G401 (cell line): ENCODE measurements around the gene DAB1. TPM values are rescaled to one million over a fixed set of nuclear protein-coding genes. Genes with fewer than 3 reads are reported as not detected.

Experiments
- DNase-seq: peaks from one replicate; pipeline ENCODE4 v3.0.0-alpha.2; 2015; ENCODE audit warnings: low spot score
- in situ Hi-C: cut with HindIII; loops from 2 replicates; pipeline ENCODE4 v1.10.0; 2016; ENCODE audit warnings: low sequenced_read_pairs, mixed read lengths
- total RNA-seq: library from RNA; depleted of rRNA; stranded (reverse); fragments of >200 nt; shearing (Covaris generic); gene quantifications from 2 replicates; pipeline ENCODE4 v1.2.3, GENCODE V29; 2014

The DAB1 gene
- total RNA-seq, 1 experiment from 2014 or later, result not detected

DNA sequence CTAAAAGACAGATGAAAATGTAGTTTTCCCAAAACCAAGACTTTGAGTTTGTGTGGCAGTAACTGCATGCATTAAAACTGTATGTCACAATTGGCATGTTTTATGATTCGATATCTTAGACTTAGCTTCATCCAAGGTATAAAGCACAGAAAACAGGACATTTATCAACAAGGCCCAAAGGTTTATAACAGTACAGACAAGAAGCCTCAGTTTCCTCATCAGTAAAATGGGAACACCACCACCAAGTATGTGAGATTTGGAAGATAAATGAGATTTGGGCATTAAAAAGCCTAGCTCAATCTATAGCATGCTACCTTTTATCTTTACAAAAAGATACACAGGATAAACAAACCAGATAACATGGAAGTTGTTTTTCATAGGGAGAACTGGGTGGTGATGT is 128.5 kb downstream of the DAB1 start:
- in situ Hi-C loops, result no loop called here
- DNase-seq, result no peak

DNA sequence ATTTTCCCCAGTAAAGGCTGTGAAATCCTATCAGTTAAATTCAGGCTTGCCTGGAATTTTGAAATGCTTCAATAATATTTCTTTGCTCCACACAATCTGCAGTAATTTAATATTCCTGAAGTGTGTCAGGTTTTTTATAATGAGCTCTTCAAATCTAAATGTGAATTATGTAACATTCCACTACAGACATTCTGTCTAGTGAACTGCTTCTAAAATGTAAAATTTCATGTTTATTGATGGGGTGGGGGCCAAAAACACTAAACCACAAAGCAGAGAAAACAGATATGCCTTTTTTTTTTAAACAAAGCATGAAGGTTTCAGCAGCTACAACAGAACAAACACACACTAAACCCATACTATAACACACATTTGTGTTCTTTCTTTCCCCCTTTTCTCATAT is 129.7 kb downstream of the DAB1 start:
- in situ Hi-C loops, result no loop called here
- no peak for DNase-seq

GRCh38 chr1:57293214-57293613 is 130.6 kb downstream of the DAB1 start:
- DNase-seq, result no peak
- in situ Hi-C loops, result no loop called here

DNA sequence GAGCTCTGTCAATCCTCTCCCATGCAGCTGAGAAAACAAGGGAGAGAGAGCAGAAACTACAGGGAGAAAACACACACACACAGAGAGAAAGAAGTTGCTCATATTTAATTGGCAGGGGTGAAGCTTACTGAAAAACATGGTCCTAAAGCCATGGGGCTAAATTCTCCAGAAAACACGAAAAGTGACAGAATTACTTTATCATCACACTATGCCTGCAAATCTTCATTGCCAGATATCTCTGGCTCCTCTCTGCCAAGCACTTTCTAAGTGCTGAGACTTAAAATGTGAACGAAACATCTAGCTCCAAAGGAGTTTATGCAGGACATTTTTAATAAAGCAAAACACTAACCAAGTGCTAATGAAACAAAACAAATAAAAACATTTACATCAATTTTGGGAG is 134.1 kb downstream of the DAB1 start:
- in situ Hi-C loops, result no loop called here
- DNase-seq, result no peak

DNA sequence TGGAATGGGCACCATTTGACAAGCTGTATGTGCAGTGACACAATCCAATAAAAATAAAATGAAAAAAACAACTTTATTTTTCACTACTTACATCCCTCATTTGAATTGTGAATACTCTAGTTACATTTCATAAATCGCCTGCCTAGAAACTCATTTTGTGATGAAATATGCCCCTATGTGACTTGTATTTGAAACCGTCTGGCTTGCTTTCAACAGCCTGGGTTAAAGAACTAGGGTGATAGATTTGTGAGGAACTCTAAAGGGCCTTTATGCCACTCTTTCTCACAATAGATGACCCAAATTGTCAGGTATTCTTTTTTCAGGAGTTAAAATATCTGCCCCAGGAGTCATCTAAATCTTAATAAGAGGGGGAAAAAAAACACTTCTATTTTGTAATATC is 137.9 kb downstream of the DAB1 start:
- DNase-seq, result no peak
- in situ Hi-C loops, result no loop called here

- DNase-seq, result no peak
- in situ Hi-C loops, result no loop called here
Measured at GRCh38 chr1:57282411-57282810, 141.4 kb downstream of the DAB1 start.

GRCh38 chr1:57281324-57281723 is 142.5 kb downstream of the DAB1 start:
- DNase-seq, result no peak
- in situ Hi-C loops, result no loop called here

DNA sequence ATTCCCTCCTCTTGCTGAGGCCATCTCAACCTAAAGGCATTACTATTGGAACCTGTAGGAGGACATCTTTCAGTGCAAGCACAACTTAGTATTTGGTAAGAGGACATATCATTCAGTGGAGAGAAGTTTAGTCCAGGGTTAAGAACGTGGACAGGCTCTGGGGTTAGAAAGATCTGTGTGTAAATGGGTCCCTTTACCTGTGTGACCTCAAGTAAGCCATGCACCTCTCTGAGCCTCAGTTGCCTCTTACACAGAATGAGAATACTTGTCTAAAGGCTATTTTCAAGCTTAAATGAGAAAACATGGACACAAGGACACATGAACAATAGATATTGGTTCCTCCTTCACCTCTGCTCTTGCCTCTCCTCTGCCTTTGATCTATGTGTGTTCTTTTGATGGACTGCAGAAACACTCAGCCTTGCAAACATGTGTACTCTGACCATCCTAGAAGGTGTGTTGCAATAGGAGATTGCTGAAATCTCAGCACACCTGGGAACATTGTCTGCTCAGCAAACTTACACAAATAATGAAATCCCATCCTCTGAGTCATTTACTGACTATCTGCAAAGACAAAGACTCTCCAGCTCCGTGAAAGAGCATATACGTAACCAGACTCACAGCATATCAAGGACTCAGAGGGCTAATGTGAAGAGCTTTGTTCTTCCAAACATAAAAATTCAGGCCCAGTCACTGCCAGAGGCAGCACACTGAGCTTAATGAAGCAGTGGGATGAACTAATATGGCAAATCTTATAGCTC is 143.8 kb downstream of the DAB1 start:
- DNase-seq, result no peak
- in situ Hi-C loops, result no loop called here

DNA sequence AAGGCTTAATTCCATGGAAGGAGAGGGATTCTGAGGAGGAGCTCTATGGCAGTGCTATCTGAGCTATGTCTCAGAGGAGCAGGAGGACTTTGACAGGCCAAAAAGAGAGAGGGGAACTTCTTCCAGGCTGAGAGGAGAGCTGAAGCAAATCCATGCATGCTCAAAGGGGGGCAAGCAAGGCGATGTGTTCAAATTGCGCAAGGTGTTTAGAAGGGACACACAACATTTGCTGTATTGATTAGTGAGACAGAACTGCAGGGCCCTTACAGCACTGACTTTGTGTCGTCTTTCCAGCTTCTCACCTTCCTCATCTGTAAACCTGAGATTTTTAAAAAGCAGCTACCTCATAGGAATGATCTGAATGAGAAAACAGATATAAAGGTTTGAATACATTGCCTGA is 145.3 kb downstream of the DAB1 start:
- in situ Hi-C loops, result no loop called here
- no peak for DNase-seq

- in situ Hi-C loops, result no loop called here
- DNase-seq, result no peak
Measured at GRCh38 chr1:57277681-57278080, 146.2 kb downstream of the DAB1 start.

DNA sequence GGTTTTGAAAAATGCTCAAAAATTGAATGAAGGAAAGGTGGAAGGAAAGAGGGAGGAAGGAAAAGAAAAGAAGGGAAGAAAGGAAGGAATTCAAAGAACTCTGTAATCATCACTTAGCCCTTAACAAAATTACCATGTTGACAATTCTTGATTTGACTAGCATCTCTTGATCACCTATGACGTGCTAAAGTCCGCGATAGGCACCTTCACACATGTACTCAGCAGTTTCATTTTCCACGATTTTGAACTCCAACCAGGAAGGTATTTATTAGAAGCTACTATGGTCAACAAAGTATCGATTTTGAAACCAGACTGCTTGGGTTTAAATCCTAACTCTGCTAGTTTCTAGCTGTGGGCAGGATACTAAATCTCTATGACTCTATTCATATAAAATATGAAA is 146.9 kb downstream of the DAB1 start:
- DNase-seq, result no peak
- in situ Hi-C loops, result no loop called here

DNA sequence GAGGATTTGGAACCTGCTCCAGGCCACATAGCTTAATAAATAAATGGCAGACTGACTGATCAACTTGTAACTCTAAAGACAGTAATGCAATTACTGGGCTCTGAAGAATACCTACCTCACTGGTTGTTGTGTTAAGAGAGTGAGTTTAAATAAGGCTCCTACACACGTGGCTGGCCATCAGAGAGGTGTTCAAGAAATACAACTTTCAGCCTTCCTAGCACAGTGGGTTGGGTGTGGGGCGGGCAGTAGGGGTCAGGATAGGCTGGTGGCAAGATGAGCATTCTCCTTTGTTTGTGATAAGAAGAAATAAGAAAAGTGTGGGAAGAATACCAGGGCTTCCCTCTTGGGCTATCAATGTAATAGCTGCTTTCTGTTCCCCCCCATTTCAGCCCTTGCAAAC is 151.3 kb downstream of the DAB1 start:
- in situ Hi-C loops, result no loop called here
- no peak for DNase-seq

GRCh38 chr1:57272150-57272549 is 151.7 kb downstream of the DAB1 start:
- in situ Hi-C loops, result no loop called here
- DNase-seq, result no peak

DNA sequence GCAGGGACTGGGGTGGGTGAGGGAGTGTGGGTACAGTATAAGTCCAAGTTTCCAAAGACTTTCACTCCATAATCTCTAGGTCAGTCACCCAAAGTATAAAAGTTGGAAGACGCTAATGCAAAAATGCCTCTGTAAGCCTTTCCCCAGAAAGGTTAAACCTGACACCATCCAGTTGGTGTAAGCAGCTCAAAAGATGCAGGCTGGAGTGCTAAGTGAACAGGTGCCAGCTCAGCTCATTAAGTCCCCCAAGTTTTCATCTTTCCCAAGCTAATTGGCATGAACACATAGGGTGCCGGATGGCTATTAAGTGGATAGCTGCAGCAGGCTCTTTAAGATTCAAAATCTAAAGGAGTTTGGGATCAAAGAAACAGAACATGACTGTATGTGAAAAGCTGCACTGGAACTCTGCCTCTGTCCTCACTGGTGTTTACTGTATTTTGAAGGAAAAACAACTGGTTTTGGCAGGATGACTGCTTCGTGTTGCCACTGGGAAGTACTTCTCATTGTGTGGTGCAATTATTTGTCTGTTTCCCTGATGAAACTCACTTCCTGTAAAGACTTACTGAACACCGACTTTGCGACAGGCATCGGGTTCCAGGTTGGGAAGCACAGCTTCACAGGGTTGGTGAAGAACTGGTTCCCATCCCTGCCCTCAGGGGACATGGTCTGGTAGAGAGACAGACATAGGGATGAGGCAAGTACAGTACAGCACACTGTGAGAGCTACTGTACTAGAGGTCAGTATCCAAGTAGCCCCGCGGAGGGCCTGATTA is 152.7 kb downstream of the DAB1 start:
- in situ Hi-C loops, result no loop called here
- no peak for DNase-seq

- in situ Hi-C loops, result no loop called here
- peak; percentile 72 for DNase-seq
Measured at GRCh38 chr1:57269630-57270225, 154.1 kb downstream of the DAB1 start.

GRCh38 chr1:57265104-57265503 is 158.8 kb downstream of the DAB1 start:
- in situ Hi-C loops, result no loop called here
- no peak for DNase-seq

DNA sequence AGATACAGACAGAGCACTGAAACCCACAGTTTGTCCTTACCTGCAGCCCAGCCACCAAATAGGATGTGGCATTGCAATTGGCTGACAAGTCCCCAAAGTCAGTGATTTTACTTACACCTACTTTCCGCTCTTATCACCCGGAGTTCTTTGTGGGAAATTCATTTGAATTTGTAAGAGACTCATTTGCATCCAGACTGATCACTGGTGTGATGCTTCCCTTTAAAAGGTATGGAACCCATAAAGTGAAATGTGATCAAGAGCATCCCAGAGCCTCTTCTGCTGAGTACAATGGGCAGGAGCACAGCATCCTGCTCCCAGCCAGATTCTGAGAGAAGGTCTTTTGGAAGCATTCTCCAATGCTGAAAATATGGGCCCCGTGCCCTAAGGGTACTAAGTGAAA is 161.4 kb downstream of the DAB1 start:
- DNase-seq, result no peak
- in situ Hi-C loops, result no loop called here

GRCh38 chr1:57258557-57259325 is 165.1 kb downstream of the DAB1 start:
- in situ Hi-C loops, result no loop called here
- no peak for DNase-seq

- DNase-seq, result no peak
- in situ Hi-C loops, result no loop called here
Measured at GRCh38 chr1:57255945-57256344, 167.9 kb downstream of the DAB1 start.

- no peak for DNase-seq
- in situ Hi-C loops, result no loop called here
Measured at GRCh38 chr1:57254022-57254421, 169.8 kb downstream of the DAB1 start.
